WTC11 (cell line): Measurements from ENCODE around the gene BCL7A.

ENCODE experiments used
- CTCF ChIP-seq: fragments of 200-600 bp; IDR thresholded peaks from 2 replicates; pipeline ENCODE4 v1.8.0; 2022; ENCODE audit warnings: antibody characterized with exemption
- E2F1 ChIP-seq: sonication (generic); formaldehyde crosslinking; IDR thresholded peaks from 2 replicates; pipeline ENCODE4 v1.8.0; 2022; ENCODE audit warnings: mild to moderate bottlenecking, missing genetic modification reagents
- ELF4 ChIP-seq: sonication (generic); formaldehyde crosslinking; IDR thresholded peaks from 2 replicates; pipeline ENCODE4 v1.8.1; 2022; ENCODE audit warnings: low read depth, mild to moderate bottlenecking, moderate library complexity, missing genetic modification reagents
- ESRRA ChIP-seq: sonication (generic); formaldehyde crosslinking; IDR thresholded peaks from 2 replicates; pipeline ENCODE4 v1.8.1; 2022; ENCODE audit warnings: mild to moderate bottlenecking, missing genetic modification reagents, borderline replicate concordance
- IRF1 ChIP-seq: sonication (generic); formaldehyde crosslinking; IDR thresholded peaks from 2 replicates; pipeline ENCODE4 v1.8.0; 2023; ENCODE audit warnings: missing genetic modification reagents
- MAX ChIP-seq: sonication (generic); formaldehyde crosslinking; IDR thresholded peaks from 2 replicates; pipeline ENCODE4 v1.8.0; 2022; ENCODE audit warnings: mild to moderate bottlenecking, missing genetic modification reagents
- RELA ChIP-seq: sonication (generic); formaldehyde crosslinking; IDR thresholded peaks from 2 replicates; pipeline ENCODE4 v1.8.1; 2022; ENCODE audit warnings: missing genetic modification reagents, mild to moderate bottlenecking, borderline replicate concordance
- TEAD4 ChIP-seq: sonication (generic); formaldehyde crosslinking; IDR thresholded peaks from 2 replicates; pipeline ENCODE4 v1.8.0; 2022; ENCODE audit warnings: mild to moderate bottlenecking, missing genetic modification reagents
- TP53 ChIP-seq: sonication (generic); formaldehyde crosslinking; IDR thresholded peaks from 2 replicates; pipeline ENCODE4 v1.8.1; 2023; ENCODE audit warnings: mild to moderate bottlenecking, missing genetic modification reagents
- USF2 ChIP-seq: sonication (generic); formaldehyde crosslinking; IDR thresholded peaks from 2 replicates; pipeline ENCODE4 v1.8.1; 2023; ENCODE audit warnings: mild to moderate bottlenecking, missing genetic modification reagents, moderate library complexity
- ZMAT4 ChIP-seq: fragments of 250-450 bp; sonication (Bioruptor Pico); IDR thresholded peaks from 2 replicates; pipeline ENCODE4 v1.9.0; 2021; ENCODE audit warnings: mild to moderate bottlenecking

GRCh38 chr12:122086641-122087285 is 65.1 kb downstream of the BCL7A start:
- TF ChIP-seq CTCF (no peak), MAX (CRISPR knock-in tag) (no peak), ESRRA (CRISPR knock-in tag) (no peak), TP53 (CRISPR knock-in tag) (no peak), RELA (no peak), USF2 (no peak), ZMAT4 (no peak), E2F1 (CRISPR knock-in tag) (no peak), IRF1 (CRISPR knock-in tag) (no peak), TEAD4 (CRISPR knock-in tag) (no peak), ELF4 (CRISPR knock-in tag) (no peak)
